Measurements from ENCODE around the gene NOS1AP. TPM values are rescaled to one million over a fixed set of nuclear protein-coding genes. Genes with fewer than 3 reads are reported as not detected.

The NOS1AP gene
- total and polyA plus RNA-seq, 2 donors from 2014 or later = 0.47 to 10.7 TPM

DNA sequence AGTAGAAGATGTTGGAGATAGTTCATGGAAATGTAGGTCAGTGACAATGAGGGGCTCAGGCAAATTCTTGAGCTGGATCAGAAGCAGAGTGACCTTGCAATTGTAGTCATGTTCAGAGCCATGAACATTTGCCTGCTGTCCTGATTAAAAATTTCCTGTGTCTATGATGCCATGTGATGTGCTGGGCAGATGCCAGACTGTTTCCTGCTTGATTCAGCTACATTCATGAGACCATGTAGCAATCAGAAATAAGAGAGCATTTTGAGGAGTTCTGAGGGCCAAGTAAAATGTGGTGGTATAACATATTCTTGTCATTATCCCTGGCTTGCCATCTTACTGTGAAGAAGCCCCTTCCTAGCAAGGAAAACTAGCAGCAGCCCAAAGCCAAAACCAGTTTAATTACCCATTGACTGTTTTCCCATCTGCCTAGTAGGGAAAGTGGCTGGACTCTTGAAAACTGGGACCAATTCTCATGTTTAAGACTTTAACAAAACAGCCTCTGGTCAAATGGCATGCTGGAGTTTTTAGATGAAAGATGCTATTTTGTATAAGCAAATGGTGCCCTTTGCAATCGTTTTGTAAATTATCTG, 118.3 kb downstream of the NOS1AP start:
- Histone ChIP-seq H3K4me3 (ENCODE audit: low read length in 3 of 3) (no peak overlapping the region), H3K9ac (ENCODE audit: low read length in 3 of 3) (no peak overlapping the region), H3K9me3 (ENCODE audit: control insufficient read depth in 2 of 3, insufficient read depth in 1 of 3, low read length in 3 of 3) (no peaks in the 10 kb centered on the region), H3K36me3 (ENCODE audit: control insufficient read depth in 2 of 3, insufficient read depth in 3 of 3, low read length in 3 of 3) (no peaks in the 10 kb centered on the region), H3K27me3 (ENCODE audit: control insufficient read depth, insufficient read depth, low read length) (no peaks in the 10 kb centered on the region), H3K27ac (ENCODE audit: low read depth in 2 of 2, low read length in 2 of 2) (no peak overlapping the region), H3K4me1 (ENCODE audit: control insufficient read depth in 2 of 3, insufficient read depth in 2 of 3, low read depth in 1 of 3, low read length in 3 of 3) (peaks cover 0 to 20% (median 14%) of the 10 kb centered on the region in 3 donors)
- DNase-seq = no peak
- intact Hi-C loops (cut with DNase I) = no loop called here
- FAIRE-seq = no peak
- TF ChIP-seq, protein P1, sequence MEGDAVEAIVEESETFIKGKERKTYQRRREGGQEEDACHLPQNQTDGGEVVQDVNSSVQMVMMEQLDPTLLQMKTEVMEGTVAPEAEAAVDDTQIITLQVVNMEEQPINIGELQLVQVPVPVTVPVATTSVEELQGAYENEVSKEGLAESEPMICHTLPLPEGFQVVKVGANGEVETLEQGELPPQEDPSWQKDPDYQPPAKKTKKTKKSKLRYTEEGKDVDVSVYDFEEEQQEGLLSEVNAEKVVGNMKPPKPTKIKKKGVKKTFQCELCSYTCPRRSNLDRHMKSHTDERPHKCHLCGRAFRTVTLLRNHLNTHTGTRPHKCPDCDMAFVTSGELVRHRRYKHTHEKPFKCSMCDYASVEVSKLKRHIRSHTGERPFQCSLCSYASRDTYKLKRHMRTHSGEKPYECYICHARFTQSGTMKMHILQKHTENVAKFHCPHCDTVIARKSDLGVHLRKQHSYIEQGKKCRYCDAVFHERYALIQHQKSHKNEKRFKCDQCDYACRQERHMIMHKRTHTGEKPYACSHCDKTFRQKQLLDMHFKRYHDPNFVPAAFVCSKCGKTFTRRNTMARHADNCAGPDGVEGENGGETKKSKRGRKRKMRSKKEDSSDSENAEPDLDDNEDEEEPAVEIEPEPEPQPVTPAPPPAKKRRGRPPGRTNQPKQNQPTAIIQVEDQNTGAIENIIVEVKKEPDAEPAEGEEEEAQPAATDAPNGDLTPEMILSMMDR (IDR thresholded peaks at IDR 0.05; ENCODE audit: borderline replicate concordance, extremely low read depth, insufficient read depth) = no peak

DNA sequence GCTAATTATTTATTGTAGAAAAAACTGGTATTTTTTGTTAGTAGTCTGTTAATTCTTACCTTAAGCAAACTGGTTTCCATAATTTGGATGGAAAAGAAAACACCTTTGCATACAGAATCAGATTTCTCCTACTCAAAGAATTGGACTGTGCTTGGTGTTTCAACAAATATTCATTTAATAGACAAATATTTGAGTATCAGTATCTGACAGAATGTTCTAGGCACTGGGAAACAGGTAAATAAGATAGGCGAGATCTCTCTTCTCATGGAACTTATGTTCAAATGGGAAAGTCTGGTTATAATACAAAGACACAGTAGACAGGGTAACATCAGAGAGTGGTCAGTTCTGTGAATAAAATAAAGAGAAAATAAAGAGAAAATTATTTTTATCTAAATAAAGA, 119.9 kb downstream of the NOS1AP start:
- H3K27ac ChIP-seq (ENCODE audit: low read depth in 2 of 2, low read length in 2 of 2) = no peak overlapping the region
- H3K9ac ChIP-seq (ENCODE audit: low read length in 3 of 3) = no peak overlapping the region
- H3K4me1 ChIP-seq (ENCODE audit: control insufficient read depth in 2 of 3, insufficient read depth in 2 of 3, low read depth in 1 of 3, low read length in 3 of 3) = peaks cover 10 to 29% (median 26%) of the 10 kb centered on the region in 3 donors
- FAIRE-seq = no peak
- TF ChIP-seq, protein P1 (IDR thresholded peaks at IDR 0.05; ENCODE audit: borderline replicate concordance, extremely low read depth, insufficient read depth) = no peak
- H3K4me3 ChIP-seq (ENCODE audit: low read length in 3 of 3) = no peak overlapping the region
- no peaks in the 10 kb centered on the region for H3K9me3 ChIP-seq (ENCODE audit: control insufficient read depth in 2 of 3, insufficient read depth in 1 of 3, low read length in 3 of 3)
- DNase-seq = no peak
- intact Hi-C loops (cut with DNase I) = no loop called here
- H3K36me3 ChIP-seq (ENCODE audit: control insufficient read depth in 2 of 3, insufficient read depth in 3 of 3, low read length in 3 of 3) = no peaks in the 10 kb centered on the region
- H3K27me3 ChIP-seq (ENCODE audit: control insufficient read depth, insufficient read depth, low read length) = no peaks in the 10 kb centered on the region

DNA sequence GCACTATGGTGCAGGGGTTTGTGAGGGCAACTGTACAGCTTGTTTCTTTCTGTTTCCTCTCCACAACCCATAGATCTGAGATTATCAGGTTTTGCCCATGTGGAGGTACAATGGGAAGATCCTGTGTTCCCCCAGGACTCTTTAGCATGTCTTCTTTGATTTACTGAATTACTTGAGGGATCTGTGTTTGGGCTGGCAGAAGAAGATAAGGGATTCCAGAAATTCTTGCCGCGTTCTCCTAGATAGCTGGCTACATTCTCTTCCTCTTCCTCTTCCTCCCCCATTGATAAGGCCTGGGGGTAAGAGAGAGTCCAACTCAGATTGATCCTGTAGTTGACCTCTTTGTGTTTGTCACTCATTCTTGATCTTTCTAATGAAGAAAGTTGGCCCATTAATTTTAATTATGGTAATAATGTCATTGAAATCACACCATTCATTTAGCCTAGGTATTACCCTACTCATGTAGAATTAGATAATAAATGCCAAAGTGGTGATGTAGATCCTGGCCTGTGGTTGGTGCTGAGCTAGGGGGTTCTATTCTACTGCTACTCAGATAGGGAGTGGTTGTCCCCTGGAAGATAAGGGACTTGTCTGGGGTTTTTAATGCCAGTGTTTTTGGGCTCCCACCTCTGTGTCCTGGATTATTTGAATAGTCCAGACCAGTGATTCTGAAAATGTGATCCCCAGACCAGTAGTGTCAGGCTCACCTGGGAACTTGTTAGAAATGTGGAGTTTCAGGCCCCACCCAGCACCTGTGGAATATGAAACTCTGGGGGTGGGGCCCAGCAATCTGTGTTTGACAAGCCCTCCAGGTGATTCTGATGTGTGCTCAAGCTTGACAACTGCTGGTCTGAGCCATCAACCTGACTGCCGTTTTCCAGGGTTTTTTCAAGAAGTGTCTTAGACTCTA, 122.2 kb downstream of the NOS1AP start:
- TF ChIP-seq, protein P1 (IDR thresholded peaks at IDR 0.05; ENCODE audit: borderline replicate concordance, extremely low read depth, insufficient read depth) = no peak
- DNase-seq (peak in 1 of 5 donors; percentile 50), FAIRE-seq (no peak)
- Histone ChIP-seq H3K27me3 (ENCODE audit: control insufficient read depth, insufficient read depth, low read length) (no peaks in the 10 kb centered on the region), H3K36me3 (ENCODE audit: control insufficient read depth in 2 of 3, insufficient read depth in 3 of 3, low read length in 3 of 3) (no peaks in the 10 kb centered on the region), H3K9ac (ENCODE audit: low read length in 3 of 3) (no peak overlapping the region), H3K4me1 (ENCODE audit: control insufficient read depth in 2 of 3, insufficient read depth in 2 of 3, low read depth in 1 of 3, low read length in 3 of 3) (peaks cover 10 to 42% (median 34%) of the 10 kb centered on the region in 3 donors), H3K27ac (ENCODE audit: low read depth in 2 of 2, low read length in 2 of 2) (peak overlapping the region in 1 of 2 donors; percentile 15), H3K4me3 (ENCODE audit: low read length in 3 of 3) (no peak overlapping the region), H3K9me3 (ENCODE audit: control insufficient read depth in 2 of 3, insufficient read depth in 1 of 3, low read length in 3 of 3) (no peaks in the 10 kb centered on the region)
- intact Hi-C loops (cut with DNase I) = no loop called here
